GM19239 (cell line): ENCODE data around the gene AKAP5.

Source experiments
- DNase-seq: peaks from one replicate; pipeline ENCODE4 v3.0.0; 2011; ENCODE audit warnings: low spot score; ENCODE audit not compliant: insufficient read length
- FAIRE-seq: peaks from 2 replicates; lab custom pipeline; 2011; peaks lifted over from hg19 to GRCh38; lab: Jason Lieb, UNC

AKAP5 gene

DNA sequence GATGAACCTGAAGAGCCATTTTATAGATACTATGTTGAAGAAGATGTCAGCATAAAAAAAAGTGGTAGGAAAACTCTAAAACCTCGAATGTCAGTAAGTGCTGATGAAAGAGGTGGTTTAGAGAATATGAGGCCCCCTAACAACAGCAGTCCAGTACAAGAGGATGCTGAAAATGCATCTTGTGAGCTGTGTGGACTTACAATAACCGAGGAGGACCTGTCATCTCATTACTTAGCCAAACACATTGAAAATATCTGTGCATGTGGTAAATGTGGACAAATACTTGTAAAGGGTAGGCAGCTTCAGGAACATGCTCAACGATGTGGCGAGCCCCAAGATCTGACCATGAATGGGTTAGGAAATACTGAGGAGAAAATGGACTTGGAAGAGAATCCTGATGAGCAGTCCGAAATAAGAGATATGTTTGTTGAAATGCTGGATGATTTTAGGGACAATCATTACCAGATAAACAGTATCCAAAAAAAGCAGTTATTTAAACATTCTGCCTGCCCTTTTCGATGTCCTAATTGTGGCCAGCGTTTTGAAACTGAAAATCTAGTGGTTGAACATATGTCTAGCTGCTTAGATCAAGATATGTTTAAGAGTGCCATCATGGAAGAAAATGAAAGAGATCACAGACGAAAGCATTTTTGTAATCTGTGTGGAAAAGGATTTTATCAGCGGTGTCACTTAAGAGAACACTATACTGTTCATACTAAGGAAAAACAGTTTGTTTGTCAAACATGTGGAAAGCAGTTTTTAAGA lies 57.5 kb downstream of the AKAP5 start:
- no peak for DNase-seq
- peak; percentile 14 for FAIRE-seq
